GM23338 (cell line): ENCODE measurements around the gene GRIA3.

Experiments
- EZH2 ChIP-seq: fragments of 200-600 bp; sonication (generic); IDR thresholded peaks from one replicate; pipeline ENCODE4 v1.8.0; 2017; ENCODE audit warnings: antibody characterized with exemption, mild to moderate bottlenecking, low read depth; ENCODE audit not compliant: unreplicated experiment
- EZH2phosphoT487 ChIP-seq: fragments of 200-600 bp; sonication (generic); IDR thresholded peaks from one replicate; pipeline ENCODE4 v1.8.1; 2018; ENCODE audit warnings: antibody characterized with exemption; ENCODE audit not compliant: unreplicated experiment
- NANOG ChIP-seq: IDR thresholded peaks from 2 replicates; pipeline ENCODE4 v1.6.1; 2016; ENCODE audit warnings: antibody characterized with exemption, borderline replicate concordance
- POLR2AphosphoS5 ChIP-seq: IDR thresholded peaks from 2 replicates; pipeline ENCODE4 v1.6.1; 2016; ENCODE audit warnings: antibody characterized with exemption, low read depth
- TF ChIP-seq, protein P1 (sequence below), 2 experiments: fragments of 200-600 bp in 1 of 2; sonication (generic) in 1 of 2; conservative IDR thresholded peaks; 2 replicates each; pipeline versions ENCODE4 v1.5.1 to v1.6.1; 2016 to 2017; ENCODE audit warnings: antibody characterized with exemption in 2 of 2, low read depth in 2 of 2, mild to moderate bottlenecking in 2 of 2, moderate library complexity in 1 of 2

DNA sequence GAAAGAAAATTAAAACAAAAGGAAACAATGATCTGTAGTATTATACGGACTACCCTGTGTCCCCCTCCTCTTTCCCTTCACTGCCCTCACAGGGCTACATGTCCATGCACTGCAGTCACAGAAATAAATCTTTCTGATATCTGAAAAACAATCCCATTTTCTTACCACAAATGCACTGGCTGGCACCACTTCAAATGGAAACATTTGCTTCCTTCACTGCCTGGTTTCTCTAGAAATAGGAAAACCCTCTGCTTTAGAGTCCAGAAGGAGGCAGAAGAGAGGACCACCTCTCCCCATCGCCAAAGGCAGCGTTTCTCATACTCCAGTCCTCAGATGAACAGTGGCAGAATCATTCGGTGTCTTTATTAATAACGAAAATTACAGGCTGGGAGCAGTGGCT lies 98.2 kb downstream of the GRIA3 start:
- TF ChIP-seq, protein P1, sequence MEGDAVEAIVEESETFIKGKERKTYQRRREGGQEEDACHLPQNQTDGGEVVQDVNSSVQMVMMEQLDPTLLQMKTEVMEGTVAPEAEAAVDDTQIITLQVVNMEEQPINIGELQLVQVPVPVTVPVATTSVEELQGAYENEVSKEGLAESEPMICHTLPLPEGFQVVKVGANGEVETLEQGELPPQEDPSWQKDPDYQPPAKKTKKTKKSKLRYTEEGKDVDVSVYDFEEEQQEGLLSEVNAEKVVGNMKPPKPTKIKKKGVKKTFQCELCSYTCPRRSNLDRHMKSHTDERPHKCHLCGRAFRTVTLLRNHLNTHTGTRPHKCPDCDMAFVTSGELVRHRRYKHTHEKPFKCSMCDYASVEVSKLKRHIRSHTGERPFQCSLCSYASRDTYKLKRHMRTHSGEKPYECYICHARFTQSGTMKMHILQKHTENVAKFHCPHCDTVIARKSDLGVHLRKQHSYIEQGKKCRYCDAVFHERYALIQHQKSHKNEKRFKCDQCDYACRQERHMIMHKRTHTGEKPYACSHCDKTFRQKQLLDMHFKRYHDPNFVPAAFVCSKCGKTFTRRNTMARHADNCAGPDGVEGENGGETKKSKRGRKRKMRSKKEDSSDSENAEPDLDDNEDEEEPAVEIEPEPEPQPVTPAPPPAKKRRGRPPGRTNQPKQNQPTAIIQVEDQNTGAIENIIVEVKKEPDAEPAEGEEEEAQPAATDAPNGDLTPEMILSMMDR (conservative IDR thresholded peaks at IDR 0.05; ENCODE audit: low read depth in 2 of 2) = 0 out of 4 replicates have a peak, but pooled peaks of 1 of the 2 experiments have one; percentile 5
- TF ChIP-seq EZH2 (no peak), EZH2phosphoT487 (no peak), POLR2AphosphoS5 (no peak), NANOG (no peak)
